Measurements from ENCODE around the gene RNF26. TPM values are rescaled to one million over a fixed set of nuclear protein-coding genes. Genes with fewer than 3 reads are reported as not detected.

RNF26 gene
- total RNA-seq, 2 experiments from 2014 or later = 32.8 to 33.7 TPM

DNA sequence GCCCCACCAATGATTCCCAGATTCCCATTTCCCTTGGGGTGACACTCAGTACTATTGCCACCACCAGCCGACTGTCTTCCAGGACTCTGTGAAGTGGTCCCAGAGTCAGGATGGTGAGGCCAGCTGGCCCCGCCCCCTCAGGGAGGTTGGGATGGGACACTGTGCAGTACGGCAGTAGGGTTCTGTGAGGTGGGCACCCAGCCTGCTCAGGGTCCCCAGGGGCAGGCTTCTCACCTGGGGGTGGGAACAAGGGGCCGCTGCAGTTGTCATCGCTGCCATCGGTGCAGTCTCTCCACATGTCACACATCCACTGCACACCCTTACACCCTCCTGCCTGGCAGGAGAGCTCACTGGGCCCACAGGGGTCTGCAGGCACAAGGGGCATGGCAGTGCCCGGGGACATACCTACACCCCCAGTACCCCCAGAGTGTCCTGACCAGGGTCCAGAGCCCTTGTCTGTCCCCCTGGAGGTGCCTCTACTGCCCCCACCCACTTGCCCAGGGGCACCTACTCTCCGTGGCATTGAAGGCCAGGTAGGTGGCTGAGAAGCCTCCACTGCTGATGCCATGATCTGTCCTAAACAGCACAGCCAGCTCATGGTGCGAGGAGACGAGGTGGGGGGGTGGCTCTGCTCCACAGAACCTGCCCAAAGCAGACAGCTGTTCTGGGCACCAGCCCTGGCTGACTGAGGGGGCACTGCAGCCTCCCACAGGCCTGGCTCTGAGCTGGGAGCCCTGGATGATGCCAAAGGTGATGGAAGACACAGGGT, 8.2 kb downstream of the RNF26 start:
- ChIA-PET CTCF (interaction anchor here (0.8 to 1.6 kb wide), 4 partner anchors 14 to 132 kb away, joined by 3 to 8 read pairs (median 4); partner anchors contain the start of gene USP2), POLR2A (no interaction called here)

- ChIA-PET CTCF (interaction anchor here (1.1 to 1.5 kb wide), 2 partner anchors 30 to 37 kb away, joined by 3 to 4 read pairs; no protein-coding TSS in a partner anchor), POLR2A (no interaction called here)
Measured at GRCh38 chr11:119343726-119344125, 9.4 kb downstream of the RNF26 start.

- POLR2A ChIA-PET = no interaction called here
- CTCF ChIA-PET = interaction anchor here (0.8 to 1.1 kb wide), 2 partner anchors 9 to 37 kb away, joined by 3 read pairs; no protein-coding TSS in a partner anchor
Measured at GRCh38 chr11:119344291-119345010, 10.1 kb downstream of the RNF26 start.

- POLR2A ChIA-PET = no interaction called here
- CTCF ChIA-PET = no interaction called here
Measured at GRCh38 chr11:119345685-119346084, 11.4 kb downstream of the RNF26 start.

- ChIA-PET CTCF (no interaction called here), POLR2A (no interaction called here)
Measured at GRCh38 chr11:119346605-119347004, 12.3 kb downstream of the RNF26 start, which contains the start of gene MFRP. Gene MFRP (minus strand): TSS chr11:119346705. CDS start chr11:119346513, 192 bp downstream.

DNA sequence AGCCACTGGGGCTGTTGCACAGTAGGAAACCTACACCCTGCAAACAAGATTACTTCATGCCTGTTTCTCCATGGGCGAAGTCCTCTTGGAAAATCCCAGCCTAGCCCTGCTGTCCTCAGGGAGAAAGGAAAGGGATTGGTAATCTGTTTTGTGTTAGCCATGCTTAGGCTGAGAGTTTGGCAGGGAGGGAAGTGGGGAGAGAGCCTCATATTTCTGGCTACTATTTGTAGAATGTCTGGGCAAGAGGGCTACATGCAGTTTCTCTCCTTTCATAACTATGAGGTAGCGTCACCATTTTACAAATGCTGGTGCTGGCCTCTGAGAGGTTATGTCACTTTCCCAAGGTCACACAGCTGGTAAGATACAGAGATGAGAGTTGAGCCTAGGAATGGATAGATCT, 12.9 kb downstream of the RNF26 start:
- ChIA-PET CTCF (interaction anchor here (1.0 kb wide), 1 partner anchor 9 kb away, joined by 3 read pairs; no protein-coding TSS in a partner anchor), POLR2A (no interaction called here)

DNA sequence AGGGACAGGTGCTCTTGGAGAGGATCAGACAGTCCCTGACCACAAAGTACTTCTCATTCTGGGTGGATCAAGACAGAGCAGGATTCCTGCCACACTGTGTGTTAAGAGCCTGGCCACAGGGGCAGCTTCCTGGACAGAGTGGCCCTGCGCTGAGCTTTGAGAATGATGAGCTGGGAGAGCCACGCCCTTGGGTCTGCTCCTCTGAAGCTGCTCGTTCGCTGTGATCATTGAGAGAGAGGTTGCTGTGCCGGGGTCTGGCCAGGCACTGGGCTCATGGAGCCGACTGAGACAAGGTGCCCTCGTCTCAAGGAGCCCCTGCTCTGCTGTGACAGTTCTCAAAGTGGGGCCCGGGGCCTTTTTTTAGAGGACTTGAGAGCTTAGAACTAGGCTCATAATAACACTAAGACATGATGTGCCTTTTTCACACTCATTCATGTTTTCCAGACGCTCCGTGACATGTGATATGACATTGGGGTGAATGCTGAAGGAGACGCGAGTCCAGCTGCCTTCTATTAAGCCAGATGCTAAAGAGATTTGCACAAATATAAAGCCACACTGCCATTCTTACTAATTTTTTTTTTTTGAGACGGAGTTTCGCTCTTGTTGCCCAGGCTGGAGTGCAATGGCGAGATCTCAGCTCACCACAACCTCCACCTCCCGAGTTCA, 13.7 kb downstream of the RNF26 start:
- ChIA-PET CTCF (interaction anchor here (1.0 to 1.7 kb wide), 2 partner anchors 8 to 10 kb away, joined by 3 to 6 read pairs; no protein-coding TSS in a partner anchor), POLR2A (no interaction called here)

DNA sequence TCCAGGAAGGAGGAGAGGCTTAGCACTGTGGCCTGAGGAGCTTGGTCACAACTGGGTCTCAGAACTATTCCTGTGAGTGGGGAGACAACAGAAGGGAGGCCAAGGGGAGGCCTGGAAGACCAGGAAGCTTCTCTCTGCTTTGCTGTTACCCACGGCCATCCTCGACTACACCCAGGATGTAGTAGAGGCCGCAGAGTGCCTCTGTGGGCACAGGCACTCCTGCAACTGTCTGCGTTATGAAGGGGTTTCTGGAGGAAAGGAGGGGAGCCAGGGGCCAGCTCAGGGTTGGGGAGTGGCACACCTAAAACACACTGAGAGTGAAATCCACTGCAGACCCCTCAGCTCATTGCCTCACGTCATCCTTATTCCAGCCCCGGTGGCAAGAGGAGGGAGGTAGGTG, 16.0 kb downstream of the RNF26 start:
- POLR2A ChIA-PET = no interaction called here
- CTCF ChIA-PET = interaction anchor here (1.0 to 1.4 kb wide), 2 partner anchors 10 to 27 kb away, joined by 3 to 4 read pairs; no protein-coding TSS in a partner anchor

GRCh38 chr11:119351232-119351631, 16.9 kb downstream of the RNF26 start:
- ChIA-PET CTCF (interaction anchor here (1.0 to 1.4 kb wide), 2 partner anchors 11 to 28 kb away, joined by 3 to 4 read pairs; no protein-coding TSS in a partner anchor), POLR2A (no interaction called here)

DNA sequence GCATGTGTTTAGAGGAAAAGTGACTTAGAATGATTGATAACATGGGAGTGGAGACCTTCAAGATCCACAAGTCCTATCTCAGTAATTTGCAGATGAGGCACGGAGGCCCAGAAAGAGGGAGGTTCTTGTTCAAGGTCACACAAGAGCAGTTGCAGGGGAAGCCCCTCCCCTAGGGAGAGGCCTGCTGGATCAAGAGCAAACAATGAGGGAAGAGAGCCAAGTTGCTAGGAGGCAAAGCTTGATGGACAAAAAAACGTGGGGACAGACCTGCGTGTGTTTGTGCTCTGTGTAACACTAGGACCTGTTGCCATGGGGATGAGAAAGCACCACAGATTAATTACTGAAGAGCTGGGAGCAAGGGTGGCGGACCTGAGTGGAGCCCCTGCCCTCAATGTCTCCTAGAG, 18.5 kb downstream of the RNF26 start:
- CTCF ChIA-PET = interaction anchor here (0.7 to 2.1 kb wide), 2 partner anchors 9 to 122 kb away, joined by 3 to 11 read pairs; no protein-coding TSS in a partner anchor
- POLR2A ChIA-PET = no interaction called here

DNA sequence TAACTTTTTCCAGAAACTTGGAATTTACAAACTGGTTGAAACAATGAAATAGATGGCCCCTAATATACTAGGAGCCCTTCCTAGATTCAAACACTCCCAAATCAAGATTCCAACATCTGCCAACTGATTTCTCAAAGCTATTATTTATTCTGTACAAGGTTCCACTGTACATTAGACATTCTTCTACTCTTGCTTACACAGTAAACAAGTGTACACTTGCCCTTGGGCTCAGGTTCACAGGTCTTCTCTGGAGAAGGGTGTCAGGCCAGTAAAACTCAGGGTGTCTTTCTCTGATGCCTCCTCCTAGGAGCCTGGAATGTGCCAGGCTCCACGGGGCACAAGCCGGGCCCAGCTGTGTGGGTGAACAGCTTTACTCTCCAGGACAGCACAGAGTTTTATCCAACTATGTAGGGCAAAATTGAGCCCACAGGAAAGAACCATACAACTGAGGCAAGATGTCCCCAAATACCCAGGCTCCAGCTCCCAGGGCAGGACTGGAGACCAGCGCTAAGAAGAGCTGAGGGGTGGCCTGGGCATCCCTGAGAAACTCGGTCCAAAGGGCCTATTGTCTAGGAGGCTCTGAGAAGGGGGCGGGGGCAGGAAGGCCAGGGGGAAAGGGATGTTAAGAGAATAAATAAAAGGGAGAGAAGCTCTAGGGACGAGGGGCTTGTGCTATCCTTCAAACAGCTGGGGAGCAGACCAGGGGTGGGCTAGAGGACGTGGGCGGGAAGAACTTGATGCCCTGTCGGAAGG, 20.9 kb downstream of the RNF26 start:
- CTCF ChIA-PET = interaction anchor here (0.6 to 4.7 kb wide), 19 partner anchors 9 to 374 kb away, joined by 3 to 58 read pairs (median 9); partner anchors contain the start of genes C1QTNF5, RNF26 and USP2
- POLR2A ChIA-PET = no interaction called here

DNA sequence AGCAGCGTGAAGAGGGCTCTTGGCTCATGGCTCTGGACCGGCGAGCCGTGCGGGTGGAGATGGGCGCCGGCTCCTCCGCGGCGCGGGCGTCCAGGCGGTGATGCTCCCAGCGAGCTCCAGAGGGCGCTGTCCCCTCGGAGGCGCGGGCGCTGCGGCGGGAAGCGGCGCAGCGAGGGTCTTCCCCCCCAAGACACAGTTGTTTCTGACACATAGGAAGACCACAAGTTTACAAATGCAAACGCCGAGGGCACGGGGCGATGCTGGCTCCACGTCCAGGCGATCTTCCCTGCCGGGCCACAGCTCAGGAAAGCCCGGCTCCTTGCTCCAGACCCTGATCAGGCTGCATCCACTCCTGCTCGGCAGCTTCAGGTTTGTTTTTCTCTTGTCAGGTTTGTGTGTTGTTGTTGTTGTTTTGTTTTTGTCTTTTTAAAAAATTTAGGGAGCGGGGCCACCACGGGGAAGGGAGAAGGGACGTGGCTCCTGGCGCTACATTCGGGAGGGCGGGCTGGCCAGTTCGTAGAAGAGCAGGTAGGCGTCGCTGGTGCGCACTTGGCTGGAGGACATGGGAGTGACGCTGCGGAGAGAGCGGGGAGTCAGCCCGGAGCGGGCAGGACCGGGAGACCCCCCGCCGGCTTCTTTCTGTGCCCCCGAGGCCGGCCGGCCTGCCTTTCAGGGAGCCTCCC, 22.2 kb downstream of the RNF26 start:
- ChIA-PET POLR2A (no interaction called here), CTCF (interaction anchor here (0.7 to 4.7 kb wide), 28 partner anchors 8 to 373 kb away, joined by 3 to 58 read pairs (median 4); partner anchors contain the start of genes C1QTNF5, CBL, RNF26 and USP2)

GRCh38 chr11:119357074-119357473, 22.7 kb downstream of the RNF26 start:
- CTCF ChIA-PET = interaction anchor here (1.2 to 4.7 kb wide), 16 partner anchors 8 to 151 kb away, joined by 3 to 58 read pairs (median 10); partner anchors contain the start of genes CBL, RNF26 and USP2

DNA sequence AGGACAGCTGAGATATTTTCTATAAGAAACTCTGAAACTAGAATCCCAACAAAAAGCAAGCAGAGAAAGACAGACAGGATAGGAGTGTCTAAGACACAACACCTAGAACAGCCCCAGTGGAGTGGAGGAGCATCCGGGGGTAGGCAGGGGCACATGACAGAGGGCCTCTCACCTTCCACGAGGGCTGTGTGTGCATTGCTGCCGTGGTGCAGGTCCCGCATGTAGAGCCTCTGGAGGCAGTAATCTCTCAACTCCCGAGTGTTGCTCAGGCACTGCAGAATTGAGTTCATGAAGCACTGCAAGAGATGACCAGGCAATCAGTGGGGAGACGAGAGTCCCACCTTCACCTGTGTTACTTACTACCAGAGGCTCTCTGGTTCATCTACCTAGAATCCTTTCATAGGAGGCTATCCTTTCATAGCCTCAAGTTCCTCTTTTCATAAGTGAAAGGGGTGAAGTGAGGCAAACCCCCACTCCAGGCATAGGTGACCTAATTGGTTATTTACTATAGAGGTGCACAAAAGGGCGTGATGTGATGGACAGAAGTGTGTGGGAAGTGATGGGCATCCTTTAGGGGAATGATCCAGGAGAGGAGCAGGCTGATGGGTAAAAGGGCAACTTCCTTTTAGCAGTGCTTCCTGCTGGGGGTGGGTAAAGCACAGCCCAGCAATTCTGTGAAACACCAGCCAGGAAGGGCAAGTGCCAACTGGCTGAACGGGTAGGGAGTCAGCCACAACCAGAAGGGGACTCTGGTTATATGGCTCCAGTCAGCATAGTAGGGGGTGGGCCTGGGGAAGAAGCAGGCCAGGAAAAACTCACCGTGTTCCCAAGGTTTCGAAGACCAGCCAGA, 25.3 kb downstream of the RNF26 start:
- POLR2A ChIA-PET = no interaction called here
- CTCF ChIA-PET = interaction anchor here (0.6 to 4.7 kb wide), 7 partner anchors 12 to 133 kb away, joined by 3 to 58 read pairs (median 10); partner anchors contain the start of gene USP2

More at GRCh38 chr11:119357074-119357473, 22.7 kb downstream of the RNF26 start:
- POLR2A ChIA-PET = no interaction called here

- ChIA-PET CTCF (interaction anchor here (0.8 to 3.6 kb wide), 9 partner anchors 8 to 114 kb away, joined by 3 to 23 read pairs (median 6); partner anchors contain the start of gene USP2), POLR2A (no interaction called here)
Measured at GRCh38 chr11:119361056-119361787, 26.9 kb downstream of the RNF26 start.

GRCh38 chr11:119361941-119362725, 27.8 kb downstream of the RNF26 start:
- ChIA-PET POLR2A (no interaction called here), CTCF (interaction anchor here (0.8 to 3.6 kb wide), 11 partner anchors 9 to 113 kb away, joined by 3 to 23 read pairs (median 5); partner anchors contain the start of genes C1QTNF5 and USP2)
